Neural crest cell (in vitro differentiated cells): ENCODE data around the gene STPG1. TPM values are rescaled to one million over a fixed set of nuclear protein-coding genes. Genes with fewer than 3 reads are reported as not detected.

Source experiments
- DNase-seq: peaks from one replicate; pipeline ENCODE4 v3.0.0; 2021; ENCODE audit warnings: low read depth, mixed read lengths, low spot score
- H3K27ac Mint-ChIP-seq: one replicate; pipeline ENCODE4 v1.8.0; 2021; ENCODE audit warnings: mild to moderate bottlenecking, mixed read lengths; ENCODE audit not compliant: unreplicated experiment
- H3K27me3 Mint-ChIP-seq: 2 replicates; pipeline ENCODE4 v1.8.0; 2021; ENCODE audit warnings: low read depth, mild to moderate bottlenecking, mixed read lengths
- H3K36me3 Mint-ChIP-seq: 2 replicates; pipeline ENCODE4 v1.8.0; 2021; ENCODE audit warnings: low read depth, mild to moderate bottlenecking, mixed read lengths
- H3K4me1 Mint-ChIP-seq: 2 replicates; pipeline ENCODE4 v1.8.0; 2021; ENCODE audit warnings: mixed read lengths
- H3K4me3 Mint-ChIP-seq: one replicate; pipeline ENCODE4 v1.8.0; 2021; ENCODE audit warnings: mild to moderate bottlenecking, mixed read lengths
- H3K9me3 Mint-ChIP-seq: 2 replicates; pipeline ENCODE4 v1.8.0; 2021; ENCODE audit warnings: mixed read lengths
- total RNA-seq: library from RNA; stranded (reverse); gene quantifications from 2 replicates; pipeline ENCODE4 v1.2.1, GENCODE V29; 2021
- TF ChIP-seq, protein P1 (sequence below): fragments of 200-600 bp; sonication (generic); conservative IDR thresholded peaks from 2 replicates; pipeline ENCODE4 v1.5.0; 2021; ENCODE audit warnings: antibody characterized with exemption, mild to moderate bottlenecking

The STPG1 gene
- total RNA-seq, 1 donor from 2014 or later = 7.7 TPM

DNA sequence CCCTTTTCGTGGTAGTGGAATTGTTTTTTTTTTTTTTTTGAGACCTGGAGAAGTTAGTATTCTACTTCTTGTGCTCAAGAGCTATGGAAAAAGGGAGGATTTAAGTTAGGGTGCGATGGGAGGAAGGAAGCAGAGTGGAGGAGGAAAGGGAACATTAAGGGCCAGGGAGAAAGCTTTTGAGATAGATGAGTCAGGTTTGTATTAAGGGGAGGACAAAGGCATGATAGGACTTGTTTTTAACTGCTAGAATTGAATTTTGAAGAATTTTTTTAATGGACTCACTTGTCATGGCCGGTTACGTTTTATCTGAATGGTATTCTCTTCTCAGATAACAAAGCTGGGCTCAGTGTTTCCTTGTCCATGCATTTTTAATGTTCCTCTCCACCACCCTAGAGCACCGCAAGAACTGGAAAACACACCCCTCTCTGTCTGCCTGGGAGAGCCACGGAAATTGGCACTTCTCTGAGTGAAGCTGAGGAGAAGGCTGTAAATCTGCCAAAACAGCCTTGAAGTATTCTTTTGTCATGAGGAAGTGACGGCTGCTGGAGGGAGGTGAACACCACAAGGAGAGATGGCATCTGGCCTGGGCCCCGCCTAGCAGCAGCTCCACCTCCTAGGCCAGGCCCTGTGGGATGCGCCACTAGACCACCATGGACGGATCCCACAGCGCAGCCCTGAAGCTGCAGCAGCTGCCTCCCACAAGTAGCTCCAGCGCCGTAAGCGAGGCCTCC, 5.5 kb upstream of the STPG1 start:
- Mint-ChIP-seq H3K4me3 (peak overlapping the region; percentile 23), H3K27me3 (peaks cover 6% of the 10 kb centered on the region), H3K4me1 (peaks cover 25% of the 10 kb centered on the region), H3K36me3 (no peaks in the 10 kb centered on the region), H3K27ac (no peak overlapping the region), H3K9me3 (no peaks in the 10 kb centered on the region)
- no peak for DNase-seq
- TF ChIP-seq, protein P1, sequence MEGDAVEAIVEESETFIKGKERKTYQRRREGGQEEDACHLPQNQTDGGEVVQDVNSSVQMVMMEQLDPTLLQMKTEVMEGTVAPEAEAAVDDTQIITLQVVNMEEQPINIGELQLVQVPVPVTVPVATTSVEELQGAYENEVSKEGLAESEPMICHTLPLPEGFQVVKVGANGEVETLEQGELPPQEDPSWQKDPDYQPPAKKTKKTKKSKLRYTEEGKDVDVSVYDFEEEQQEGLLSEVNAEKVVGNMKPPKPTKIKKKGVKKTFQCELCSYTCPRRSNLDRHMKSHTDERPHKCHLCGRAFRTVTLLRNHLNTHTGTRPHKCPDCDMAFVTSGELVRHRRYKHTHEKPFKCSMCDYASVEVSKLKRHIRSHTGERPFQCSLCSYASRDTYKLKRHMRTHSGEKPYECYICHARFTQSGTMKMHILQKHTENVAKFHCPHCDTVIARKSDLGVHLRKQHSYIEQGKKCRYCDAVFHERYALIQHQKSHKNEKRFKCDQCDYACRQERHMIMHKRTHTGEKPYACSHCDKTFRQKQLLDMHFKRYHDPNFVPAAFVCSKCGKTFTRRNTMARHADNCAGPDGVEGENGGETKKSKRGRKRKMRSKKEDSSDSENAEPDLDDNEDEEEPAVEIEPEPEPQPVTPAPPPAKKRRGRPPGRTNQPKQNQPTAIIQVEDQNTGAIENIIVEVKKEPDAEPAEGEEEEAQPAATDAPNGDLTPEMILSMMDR = no peak

DNA sequence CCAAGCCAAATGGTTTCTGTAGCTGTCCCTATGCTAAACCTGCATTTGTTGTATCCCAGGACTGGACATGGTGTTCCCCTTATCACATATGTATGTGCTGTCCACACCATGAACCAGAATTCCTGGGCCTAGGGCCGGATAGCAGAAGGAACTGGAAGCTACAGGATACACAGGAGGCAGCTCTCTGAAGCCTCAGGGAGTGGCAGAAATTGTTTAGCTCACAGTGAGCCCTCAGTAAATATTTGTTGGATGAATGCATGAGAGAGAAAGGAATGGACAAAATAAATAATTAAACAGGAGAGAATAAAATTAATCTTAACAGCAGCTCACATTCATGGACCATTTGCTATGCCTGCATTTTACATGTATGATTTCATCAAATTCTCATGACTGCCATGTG, 4.1 kb upstream of the STPG1 start:
- Mint-ChIP-seq H3K27ac (no peak overlapping the region), H3K27me3 (peaks cover 6% of the 10 kb centered on the region), H3K4me1 (peaks cover 29% of the 10 kb centered on the region), H3K4me3 (no peak overlapping the region), H3K9me3 (no peaks in the 10 kb centered on the region), H3K36me3 (no peaks in the 10 kb centered on the region)
- TF ChIP-seq, protein P1 = no peak
- no peak for DNase-seq

DNA sequence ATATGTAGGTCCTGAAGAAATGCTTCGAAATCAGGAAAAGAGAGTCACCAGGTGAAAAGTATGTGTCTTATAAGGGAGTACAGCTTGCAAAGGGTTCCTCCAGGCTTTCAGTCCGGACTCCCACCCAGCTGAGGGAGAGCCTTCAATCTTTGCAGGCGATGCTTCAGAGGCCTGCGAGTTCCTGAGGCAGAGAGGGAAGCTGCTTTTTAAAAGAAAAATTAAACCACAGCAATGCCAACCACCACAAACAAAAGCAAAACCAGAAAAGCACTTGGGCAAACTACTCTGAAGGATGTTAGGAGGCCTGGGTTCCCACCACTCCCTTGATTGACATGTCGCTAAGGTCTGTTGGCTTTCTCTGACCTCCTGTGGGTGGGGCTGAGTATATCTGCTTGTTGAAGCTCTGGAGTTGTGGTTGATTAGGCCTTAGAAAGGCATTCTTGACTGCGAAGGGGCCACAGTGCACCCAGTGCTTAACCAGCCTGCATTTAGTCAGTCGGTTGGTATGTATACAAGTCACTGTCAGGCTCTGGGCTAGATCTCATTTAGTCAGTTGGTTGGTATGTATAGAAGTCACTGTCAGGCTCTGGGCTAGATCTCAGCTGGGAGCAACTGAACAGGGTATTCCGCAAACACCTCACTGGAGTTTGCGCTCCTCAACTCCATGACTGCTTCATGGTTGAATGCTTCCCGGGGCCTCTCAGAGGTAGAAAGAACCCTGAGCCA, 3.2 kb upstream of the STPG1 start:
- DNase-seq = no peak
- Mint-ChIP-seq H3K36me3 (no peaks in the 10 kb centered on the region), H3K4me3 (peak overlapping the region; percentile 93), H3K9me3 (no peaks in the 10 kb centered on the region), H3K27me3 (peaks cover 11% of the 10 kb centered on the region), H3K4me1 (peaks cover 29% of the 10 kb centered on the region), H3K27ac (no peak overlapping the region)
- TF ChIP-seq, protein P1 = no peak

DNA sequence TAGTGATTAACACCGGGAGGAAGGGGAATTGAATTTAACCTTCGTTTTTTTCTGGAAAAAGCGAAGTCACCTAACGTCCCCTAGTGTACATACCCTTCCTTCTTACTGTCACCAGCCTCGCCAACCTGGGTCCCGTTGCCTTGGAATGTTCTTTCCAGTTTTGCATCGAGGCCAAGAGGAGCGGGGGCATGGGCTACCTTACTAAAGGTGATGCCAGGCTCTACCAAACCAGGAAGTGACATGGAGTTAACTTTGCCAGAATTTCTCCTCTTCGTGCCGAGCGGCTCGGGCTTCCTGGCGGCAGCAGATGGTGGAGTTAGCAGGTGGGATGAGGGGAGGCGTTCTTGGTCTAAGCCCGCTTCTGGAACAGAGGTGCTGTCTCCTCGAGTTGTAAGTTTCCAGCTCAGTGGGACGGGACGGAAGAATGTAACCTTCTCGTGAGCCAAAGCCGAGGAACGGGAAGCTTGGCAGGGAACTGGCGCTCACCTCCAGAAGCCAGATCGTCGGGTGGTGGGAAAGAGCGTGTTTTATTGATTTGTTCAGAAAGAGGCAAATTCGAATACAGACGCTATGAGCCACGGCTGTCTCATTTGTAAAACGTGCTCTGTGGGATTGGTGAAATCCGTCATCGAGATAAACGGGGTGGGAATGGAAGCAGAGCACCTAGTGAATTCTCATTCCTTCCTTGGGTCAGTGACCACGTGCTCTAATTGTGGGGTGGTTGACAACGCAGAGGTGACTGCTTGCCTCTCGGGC, 2.5 kb upstream of the STPG1 start:
- peaks cover 29% of the 10 kb centered on the region for H3K4me1 Mint-ChIP-seq
- peaks cover 11% of the 10 kb centered on the region for H3K27me3 Mint-ChIP-seq
- no peak overlapping the region for H3K27ac Mint-ChIP-seq
- no peaks in the 10 kb centered on the region for H3K9me3 Mint-ChIP-seq
- no peaks in the 10 kb centered on the region for H3K36me3 Mint-ChIP-seq
- peak overlapping the region; percentile 93 for H3K4me3 Mint-ChIP-seq
- DNase-seq = no peak
- TF ChIP-seq, protein P1 = no peak

DNA sequence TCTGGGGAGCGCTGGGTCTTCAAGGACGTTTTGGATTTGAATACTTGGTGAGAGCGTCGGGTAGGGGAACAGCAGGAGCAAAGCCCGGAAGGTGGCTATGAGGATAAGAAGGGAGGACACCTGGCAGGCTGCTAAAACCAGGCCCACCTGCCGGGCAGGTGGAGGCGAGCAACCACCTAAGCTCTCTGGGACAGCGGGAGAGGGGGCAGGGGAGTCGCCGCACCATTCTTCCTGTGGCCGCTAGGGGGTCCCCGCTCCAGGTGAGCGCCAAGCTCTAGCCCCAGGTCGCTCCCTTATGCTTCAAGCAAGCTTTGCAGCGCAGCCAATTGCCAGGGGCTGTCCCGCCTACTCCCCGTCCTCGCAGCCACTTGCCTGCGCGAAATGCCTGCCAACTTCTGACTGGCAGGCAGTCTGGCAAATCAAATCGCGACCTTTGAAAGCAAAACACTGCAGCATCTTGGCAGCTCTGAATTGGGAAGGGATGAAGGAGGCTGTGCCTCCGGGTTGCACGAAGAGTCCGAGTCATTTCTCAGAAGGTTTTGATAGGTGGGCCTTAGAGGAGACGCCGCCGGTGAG, 1.8 kb upstream of the STPG1 start, which contains the start of gene NIPAL3:
Gene NIPAL3, plus strand, starts transcription at position 469 of the 576 bp plus-strand sequence. CDS start 3,746 bp downstream, outside the sequence.
- H3K27me3 Mint-ChIP-seq = peaks cover 11% of the 10 kb centered on the region
- peak; percentile 94 for DNase-seq
- H3K27ac Mint-ChIP-seq = no peak within 1 kb of the TSS
- no peaks in the 10 kb centered on the region for H3K36me3 Mint-ChIP-seq
- H3K9me3 Mint-ChIP-seq = no peaks in the 10 kb centered on the region
- peak within 1 kb of the TSS; percentile 93 for H3K4me3 Mint-ChIP-seq
- TF ChIP-seq, protein P1 = peak; percentile 89
- peaks cover 29% of the 10 kb centered on the region for H3K4me1 Mint-ChIP-seq
